Ectodermal cell (in vitro differentiated cells): ENCODE measurements around the gene AK8.
"Not testable (repeated sequence)": the region's sequence is repeated elsewhere in the genome, so short reads cannot be mapped to it uniquely, and the experiment has no call there.

ENCODE experiments used
- H3K27ac ChIP-seq: 2 replicates; pipeline ENCODE4 v1.7.0; 2013; ENCODE audit warnings: mild to moderate bottlenecking, low read depth, low read length; ENCODE audit not compliant: insufficient read depth, poor library complexity, severe bottlenecking
- H3K27me3 ChIP-seq: 2 replicates; pipeline ENCODE4 v1.7.0; 2013; ENCODE audit warnings: mild to moderate bottlenecking, low read length; ENCODE audit not compliant: insufficient read depth, control insufficient read depth, poor library complexity, severe bottlenecking
- H3K36me3 ChIP-seq: one replicate; pipeline ENCODE4 v1.7.0; 2013; ENCODE audit warnings: low read length; ENCODE audit not compliant: control insufficient read depth, insufficient read depth
- H3K4me1 ChIP-seq: one replicate; pipeline ENCODE4 v1.7.0; 2013; ENCODE audit warnings: low read length; ENCODE audit not compliant: control insufficient read depth, insufficient read depth
- H3K4me3 ChIP-seq: 2 replicates; pipeline ENCODE4 v1.7.0; 2013; ENCODE audit warnings: low read depth, low read length, control low read depth; ENCODE audit not compliant: insufficient read depth
- H3K9me3 ChIP-seq: 2 replicates; pipeline ENCODE4 v1.7.0; 2013; ENCODE audit warnings: mild to moderate bottlenecking, low read length, moderate library complexity; ENCODE audit not compliant: control insufficient read depth
- WGBS, 2 experiments: methylation state at CpG; one replicate each; pipeline ENCODE4 v1.1.7; 2013; ENCODE audit warnings: missing lambda C conversion rate in 2 of 2; 5-methylcytosine and 5-hydroxymethylcytosine counted together

Gene AK8

DNA sequence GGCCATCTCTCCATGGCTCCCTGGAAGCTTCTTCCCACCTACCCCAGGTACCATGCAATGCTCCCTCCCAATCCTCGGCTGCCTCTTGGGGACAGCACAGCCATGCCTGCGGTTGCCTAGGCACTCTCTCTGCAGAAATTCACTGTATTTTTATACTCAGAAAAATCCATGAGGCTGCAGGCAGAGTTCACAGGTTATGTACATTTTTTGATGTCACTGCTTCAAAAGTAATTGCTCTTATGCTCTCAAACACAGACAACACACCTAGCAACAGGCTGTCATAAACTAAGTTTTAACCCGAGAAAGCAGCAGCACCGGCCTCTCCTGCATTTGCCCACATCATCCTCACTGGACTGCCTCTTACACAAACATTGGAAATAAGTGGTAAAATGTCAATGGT lies 102.4 kb downstream of the AK8 start:
- no peaks in the 10 kb centered on the region for H3K9me3 ChIP-seq
- H3K4me3 ChIP-seq = no peak overlapping the region
- peaks cover 3% of the 10 kb centered on the region for H3K27me3 ChIP-seq
- no peak overlapping the region for H3K27ac ChIP-seq
- peaks cover 5% of the 10 kb centered on the region for H3K4me1 ChIP-seq
- WGBS, 2 experiments = 94 to 95% methylated on average over 4 of the region's 4 CpGs
- no peaks in the 10 kb centered on the region for H3K36me3 ChIP-seq

DNA sequence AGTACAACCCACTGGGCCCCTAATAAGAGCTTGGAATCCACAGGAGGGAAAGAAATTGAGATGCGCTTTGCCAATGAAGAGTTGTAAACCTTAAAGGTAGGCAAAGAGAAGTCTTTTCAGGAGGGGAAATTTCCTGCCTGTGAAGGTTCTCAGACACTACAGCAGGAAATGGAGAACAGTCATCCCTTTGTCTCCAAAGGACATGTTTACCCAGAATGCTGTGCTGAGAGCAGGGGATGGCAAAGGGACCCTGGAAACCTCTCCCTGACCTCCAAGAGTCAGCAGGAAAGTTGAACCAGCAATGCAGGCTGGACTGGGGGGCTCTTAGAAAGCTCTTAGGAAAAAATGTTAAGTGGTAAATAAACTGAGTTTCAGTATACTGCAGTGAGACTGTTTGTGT lies 103.2 kb downstream of the AK8 start:
- H3K4me1 ChIP-seq = peaks cover 5% of the 10 kb centered on the region
- H3K27ac ChIP-seq = no peak overlapping the region
- no peaks in the 10 kb centered on the region for H3K36me3 ChIP-seq
- no peak overlapping the region for H3K4me3 ChIP-seq
- no peaks in the 10 kb centered on the region for H3K9me3 ChIP-seq
- WGBS, 2 experiments = 95 to 100% methylated on average over 1 of the region's 1 CpG
- peaks cover 6% of the 10 kb centered on the region for H3K27me3 ChIP-seq

DNA sequence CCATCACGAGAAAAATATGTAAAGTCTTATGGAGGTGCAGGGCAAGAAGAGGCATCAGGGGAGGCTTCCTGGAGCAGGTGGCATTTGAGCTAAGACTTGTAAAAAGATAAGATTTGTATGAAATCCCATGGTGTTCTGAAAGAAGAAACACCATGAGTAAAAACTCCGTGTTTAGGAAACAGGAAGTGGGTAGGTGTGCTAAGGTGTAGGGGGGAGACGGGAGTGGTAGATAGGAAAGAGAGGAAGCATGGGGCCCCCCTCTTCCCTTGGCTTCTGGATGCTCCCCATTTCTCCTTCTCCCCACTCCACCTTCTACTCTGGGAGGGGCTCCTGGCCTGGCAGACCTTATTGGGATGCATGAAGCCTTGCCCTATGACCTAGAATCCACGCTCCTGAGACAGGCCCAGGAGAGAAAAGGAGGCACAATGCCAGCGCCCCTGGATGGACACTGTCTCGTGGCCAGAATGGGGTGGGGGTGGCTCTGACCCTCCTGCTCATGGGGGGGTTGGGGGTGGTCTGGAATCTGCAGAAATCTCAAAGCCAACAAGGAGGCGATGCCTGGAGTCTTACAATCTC lies 104.2 kb downstream of the AK8 start:
- Histone ChIP-seq H3K9me3 (no peaks in the 10 kb centered on the region), H3K27ac (no peak overlapping the region), H3K4me1 (peaks cover 5% of the 10 kb centered on the region), H3K27me3 (peaks cover 13% of the 10 kb centered on the region), H3K4me3 (no peak overlapping the region), H3K36me3 (no peaks in the 10 kb centered on the region)
- 90 to 92% methylated on average over 5 to 7 of the region's 7 CpGs for WGBS, 2 experiments

DNA sequence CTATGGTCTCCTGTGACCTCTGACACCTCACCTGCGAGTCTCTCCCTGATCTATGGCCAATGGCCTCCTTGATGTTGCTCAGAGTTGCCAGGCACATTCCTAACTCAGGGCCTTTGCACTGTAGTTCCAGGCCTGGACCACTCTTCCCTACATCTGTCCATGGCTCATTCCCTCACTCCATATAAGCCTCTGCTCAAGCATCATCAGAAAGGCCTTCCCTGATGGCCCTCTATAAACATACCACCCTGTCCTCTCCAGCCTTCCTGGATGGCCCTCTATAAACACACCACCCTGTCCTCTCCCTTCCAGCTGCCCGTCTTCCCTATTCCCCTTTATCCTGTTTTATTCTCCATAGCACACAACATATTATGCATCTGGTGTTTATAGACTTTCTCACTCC lies 105.0 kb downstream of the AK8 start:
- Histone ChIP-seq H3K27ac (no peak overlapping the region), H3K27me3 (peaks cover 13% of the 10 kb centered on the region)
- WGBS, 2 experiments = 91 to 92% methylated on average over 2 of the region's 2 CpGs

DNA sequence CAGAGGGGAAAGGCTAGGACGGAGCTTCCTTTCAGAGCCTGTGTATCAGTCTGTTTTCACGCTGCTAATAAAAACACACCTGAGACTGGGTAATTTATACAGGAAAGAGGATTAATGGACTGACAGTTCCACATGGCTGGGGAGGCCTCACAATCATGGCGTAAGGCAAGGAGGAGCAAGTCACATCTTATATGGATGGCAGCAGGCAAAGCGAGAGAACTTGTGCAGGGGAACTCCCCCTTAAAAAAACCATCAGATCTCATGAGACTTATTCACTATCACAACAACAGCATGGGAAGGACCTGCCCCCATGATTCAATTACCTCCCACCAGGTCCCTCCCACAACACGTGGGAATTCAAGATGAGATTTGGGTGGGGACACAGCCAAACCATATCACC lies 106.3 kb downstream of the AK8 start:
- 95% methylated on average over 5 of the region's 5 CpGs for WGBS, 2 experiments
- not testable (repeated sequence) for H3K4me1 ChIP-seq, H3K27ac ChIP-seq, H3K4me3 ChIP-seq, H3K36me3 ChIP-seq, H3K9me3 ChIP-seq
- H3K27me3 ChIP-seq = peaks cover 13% of the 10 kb centered on the region

More for the DNA sequence above, 105.0 kb downstream of the AK8 start:
- H3K4me3 ChIP-seq = no peak overlapping the region
- no peaks in the 10 kb centered on the region for H3K36me3 ChIP-seq
- H3K4me1 ChIP-seq = peaks cover 5% of the 10 kb centered on the region
- no peaks in the 10 kb centered on the region for H3K9me3 ChIP-seq

DNA sequence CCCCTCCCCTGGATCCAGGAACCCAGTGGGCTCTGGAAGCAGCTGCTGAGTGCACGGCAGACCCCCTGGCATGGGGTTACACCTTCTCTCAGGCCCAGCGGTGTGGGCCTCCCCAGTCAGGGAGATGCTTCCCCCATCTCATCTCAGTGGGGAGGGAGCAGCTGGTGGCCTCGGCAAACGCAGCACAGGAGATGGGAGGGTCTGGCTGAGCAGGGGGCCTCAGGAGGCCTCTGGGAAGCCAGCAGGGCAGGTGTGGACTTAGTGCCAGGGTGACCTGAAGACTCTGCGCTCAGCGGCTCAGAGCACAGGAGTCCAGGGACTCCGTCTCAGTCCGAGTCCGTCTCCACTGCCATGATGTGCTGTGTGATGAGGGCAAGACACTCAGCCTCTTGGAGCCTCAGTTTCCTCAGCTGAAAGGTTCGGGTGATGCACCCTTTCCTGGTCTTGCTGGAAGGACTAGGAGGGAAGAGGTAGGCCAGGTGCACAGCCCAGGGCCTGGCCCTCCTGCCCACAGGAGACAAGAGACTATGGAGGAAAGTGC lies 107.2 kb downstream of the AK8 start:
- peak overlapping the region; percentile 63 for H3K4me3 ChIP-seq
- H3K27me3 ChIP-seq = peaks cover 13% of the 10 kb centered on the region
- H3K9me3 ChIP-seq = no peaks in the 10 kb centered on the region
- no peaks in the 10 kb centered on the region for H3K36me3 ChIP-seq
- H3K27ac ChIP-seq = no peak overlapping the region
- 72 to 76% methylated on average over 10 of the region's 10 CpGs for WGBS, 2 experiments
- peaks cover 5% of the 10 kb centered on the region for H3K4me1 ChIP-seq

DNA sequence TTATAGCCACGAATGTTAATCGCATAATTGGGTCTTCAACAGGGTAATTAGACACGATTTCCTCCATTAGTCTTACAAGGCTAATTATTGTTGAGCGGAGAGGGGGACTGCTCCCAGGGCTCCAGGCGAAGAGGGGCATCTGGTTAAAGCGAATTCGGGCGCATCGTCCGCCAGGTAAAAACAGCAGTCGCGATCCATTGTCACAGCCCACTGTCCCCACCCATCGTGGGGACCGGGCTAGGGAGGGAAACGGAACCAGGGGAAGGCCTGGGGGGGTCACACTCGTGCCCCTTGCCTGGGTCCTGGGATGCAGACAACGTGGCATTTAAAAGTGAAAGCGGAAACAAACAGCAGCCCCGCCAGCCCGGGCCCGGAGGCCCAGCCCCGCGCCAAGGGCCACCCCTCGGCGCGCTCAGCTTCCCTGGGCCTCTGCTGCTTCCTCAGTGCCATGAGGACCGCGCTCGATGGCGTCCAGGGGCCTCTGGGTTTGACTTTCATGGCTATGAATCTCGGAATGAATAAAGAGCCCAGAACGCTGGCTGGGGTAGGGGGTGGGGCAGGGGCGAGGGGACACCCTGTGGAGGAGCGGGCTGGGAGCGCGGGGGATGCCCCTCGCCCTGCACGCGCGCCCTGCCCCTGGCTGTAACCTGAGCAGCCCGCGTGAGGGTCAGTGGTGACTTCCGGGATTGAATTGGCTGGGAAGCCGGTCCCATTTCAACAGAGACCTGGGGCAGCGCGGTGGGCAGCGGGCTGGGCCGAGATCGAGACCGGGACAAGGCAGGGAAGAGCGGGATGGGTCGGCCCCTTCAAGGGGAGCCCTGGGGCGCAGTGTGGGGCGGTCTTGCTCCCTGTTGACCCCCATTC lies 107.9 kb downstream of the AK8 start:
- H3K27ac ChIP-seq = no peak overlapping the region
- peaks cover 5% of the 10 kb centered on the region for H3K4me1 ChIP-seq
- no peaks in the 10 kb centered on the region for H3K9me3 ChIP-seq
- peak overlapping the region; percentile 63 for H3K4me3 ChIP-seq
- no peaks in the 10 kb centered on the region for H3K36me3 ChIP-seq
- 2 to 3% methylated on average over 54 of the region's 54 CpGs for WGBS, 2 experiments
- peaks cover 13% of the 10 kb centered on the region for H3K27me3 ChIP-seq

DNA sequence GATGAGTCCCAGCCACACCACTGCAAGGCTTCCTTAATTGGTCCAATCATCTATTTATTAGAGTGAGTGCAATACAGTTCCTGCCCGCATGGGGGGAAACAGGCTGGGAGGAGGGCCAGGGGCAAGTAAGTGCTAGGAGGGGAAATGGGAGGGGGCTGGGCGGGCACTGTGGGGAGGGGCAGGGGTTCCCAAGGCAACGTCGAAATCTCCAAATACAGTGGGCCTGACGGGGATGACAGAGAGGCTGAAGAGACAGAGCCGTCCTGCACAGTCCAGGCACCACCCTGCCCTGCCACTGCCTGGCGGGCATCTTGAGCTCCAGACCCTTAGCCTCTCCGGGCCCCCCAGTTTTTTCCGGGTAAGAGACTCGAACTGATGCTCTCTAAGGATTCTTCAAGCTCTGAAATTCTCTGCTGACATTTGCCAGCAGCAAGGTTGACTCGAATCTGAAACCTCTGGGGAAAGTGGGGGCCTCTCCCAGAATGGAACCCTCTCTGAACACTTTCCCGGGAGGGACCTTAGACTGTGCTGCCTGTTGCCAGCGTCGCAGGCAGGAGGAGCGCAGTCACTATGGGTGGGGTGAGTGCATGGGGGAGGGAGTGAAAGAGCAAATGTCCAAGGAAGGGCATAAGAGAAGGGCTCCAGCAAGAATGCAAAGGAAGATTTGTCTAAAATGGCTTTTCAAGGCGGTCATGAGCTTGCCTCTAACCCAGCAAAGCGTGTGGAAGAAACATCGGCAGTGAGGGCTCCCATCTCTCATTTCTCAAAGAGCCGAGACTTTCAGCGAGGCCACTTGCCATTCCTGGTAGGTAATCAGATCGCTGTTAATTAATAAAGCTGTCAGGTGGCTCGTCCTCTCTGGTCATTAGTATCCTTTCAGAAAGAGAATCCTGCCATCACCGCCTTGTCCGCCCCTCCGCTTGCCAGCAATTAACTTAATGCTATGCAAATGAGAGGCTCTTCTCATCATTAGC lies 108.9 kb downstream of the AK8 start:
- Histone ChIP-seq H3K9me3 (no peaks in the 10 kb centered on the region), H3K36me3 (no peaks in the 10 kb centered on the region), H3K27me3 (peaks cover 13% of the 10 kb centered on the region), H3K4me1 (no peaks in the 10 kb centered on the region), H3K27ac (no peak overlapping the region), H3K4me3 (peak overlapping the region; percentile 63)
- 2% methylated on average over 25 of the region's 25 CpGs for WGBS, 2 experiments

DNA sequence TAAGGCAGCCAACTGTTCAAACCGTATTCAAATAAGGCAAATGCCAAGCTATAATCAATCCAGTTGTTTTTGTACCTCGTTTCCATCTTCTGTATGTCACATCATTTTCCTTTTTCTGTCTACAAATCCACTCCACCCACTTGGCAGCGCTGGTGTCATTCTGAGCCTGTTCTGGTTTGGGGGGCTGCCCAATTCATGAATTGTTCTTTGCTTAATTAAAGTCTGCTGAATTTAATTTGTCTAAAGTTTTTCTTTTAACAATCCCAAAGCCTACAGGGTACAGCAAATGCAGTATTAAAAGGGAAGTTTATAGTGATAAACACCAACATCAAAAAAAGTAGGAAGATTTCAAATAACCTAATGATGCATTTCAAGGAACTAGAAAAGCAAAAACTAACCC lies 114.5 kb downstream of the AK8 start:
- 87 to 94% methylated on average over 3 of the region's 3 CpGs for WGBS, 2 experiments

More for the DNA sequence above, 114.5 kb downstream of the AK8 start:
- H3K27ac ChIP-seq = no peak overlapping the region
- H3K27me3 ChIP-seq = no peaks in the 10 kb centered on the region
- H3K4me3 ChIP-seq = no peak overlapping the region
- no peaks in the 10 kb centered on the region for H3K9me3 ChIP-seq
- H3K4me1 ChIP-seq = no peaks in the 10 kb centered on the region
- no peaks in the 10 kb centered on the region for H3K36me3 ChIP-seq
